Jurkat, Clone E6-1 (cell line): ENCODE results near the gene ZBTB43.

Source experiments
- DNase-seq: peaks from one replicate; pipeline ENCODE4 v3.0.0-alpha.2; 2011; ENCODE audit warnings: low read depth, low spot score
- H3K4me3 ChIP-seq: 2 replicates; pipeline ENCODE4 v1.5.1; 2011; ENCODE audit warnings: mild to moderate bottlenecking, low read length, control low read depth, moderate library complexity

ZBTB43 gene

DNA sequence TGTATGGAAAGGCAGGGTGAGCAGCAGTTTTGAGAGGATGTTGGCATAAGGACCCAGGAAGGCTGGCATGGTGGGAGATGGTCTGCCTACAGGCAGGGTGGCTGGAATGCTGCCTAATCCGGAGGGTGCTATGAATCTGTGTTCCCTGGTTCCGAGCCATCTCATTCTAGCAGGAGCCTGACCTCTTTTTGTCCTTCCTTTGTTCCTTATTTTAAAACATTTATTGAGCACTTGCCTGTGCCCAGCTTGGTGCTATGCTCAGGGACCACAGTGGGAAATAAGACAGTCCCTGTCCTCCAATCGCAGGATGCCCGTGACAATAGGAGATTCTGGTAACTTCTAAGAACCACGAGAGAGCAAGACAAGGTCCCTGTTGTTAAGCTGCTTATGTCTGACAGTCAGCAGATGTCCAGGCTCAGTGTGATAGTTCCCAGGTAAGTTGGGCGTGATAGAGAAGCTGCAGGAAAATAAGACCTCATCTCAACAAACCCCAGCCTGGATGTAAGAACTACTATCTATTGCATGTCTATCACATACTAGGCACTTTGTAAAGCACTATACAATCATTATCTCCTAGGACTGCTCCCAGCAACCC, 46.5 kb downstream of the ZBTB43 start:
- DNase-seq = no peak
- no peak overlapping the region for H3K4me3 ChIP-seq

DNA sequence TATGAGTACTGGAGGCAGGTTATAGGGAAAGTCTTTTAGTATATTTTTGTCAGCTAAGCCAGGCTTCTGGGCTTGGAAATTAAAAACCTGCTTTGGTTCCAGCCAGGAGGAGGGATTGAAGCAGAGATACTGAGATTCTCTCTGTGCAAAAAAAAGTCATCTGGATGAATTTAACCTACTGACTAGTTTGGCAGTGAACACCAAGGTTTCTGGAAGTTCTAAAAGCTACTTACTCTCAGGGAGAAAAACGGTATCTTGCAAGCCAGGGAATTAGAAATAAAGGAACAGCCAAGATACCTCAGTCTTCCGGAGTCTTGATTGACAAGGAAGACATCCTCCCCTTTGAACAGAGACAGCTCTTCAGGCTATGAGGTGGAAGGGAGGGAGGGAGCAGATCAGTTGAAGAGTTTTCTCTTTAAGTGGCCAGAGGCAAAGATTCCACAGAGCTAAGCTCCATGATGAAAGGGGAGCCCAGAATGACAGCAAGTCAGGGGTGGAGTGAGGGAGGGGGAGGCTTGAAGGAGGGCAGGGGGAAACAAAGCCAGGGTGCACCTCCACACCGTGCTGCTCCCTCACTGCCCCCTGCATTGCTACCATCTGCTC, 47.3 kb downstream of the ZBTB43 start:
- peak; percentile 28 for DNase-seq
- H3K4me3 ChIP-seq = no peak overlapping the region

DNA sequence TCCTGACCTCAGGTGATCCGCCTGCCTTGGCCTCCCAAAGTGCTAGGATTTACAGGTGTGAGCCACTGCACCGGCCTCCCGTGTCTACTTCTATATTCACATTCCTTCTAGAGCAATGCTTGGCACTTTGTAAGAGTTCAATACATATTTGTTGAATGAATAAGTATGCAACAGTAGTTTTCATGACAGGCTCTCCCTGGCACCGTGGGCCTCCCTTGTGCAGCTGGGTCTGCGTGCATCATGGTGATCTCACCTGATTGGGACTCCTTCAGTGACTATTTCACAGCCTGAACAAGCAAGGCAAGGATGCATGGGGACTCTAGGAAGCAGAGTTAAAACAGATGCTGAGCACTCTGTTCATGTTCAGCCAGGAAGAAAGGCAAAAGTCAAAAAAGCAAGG, 48.8 kb downstream of the ZBTB43 start:
- H3K4me3 ChIP-seq = no peak overlapping the region
- DNase-seq = no peak

DNA sequence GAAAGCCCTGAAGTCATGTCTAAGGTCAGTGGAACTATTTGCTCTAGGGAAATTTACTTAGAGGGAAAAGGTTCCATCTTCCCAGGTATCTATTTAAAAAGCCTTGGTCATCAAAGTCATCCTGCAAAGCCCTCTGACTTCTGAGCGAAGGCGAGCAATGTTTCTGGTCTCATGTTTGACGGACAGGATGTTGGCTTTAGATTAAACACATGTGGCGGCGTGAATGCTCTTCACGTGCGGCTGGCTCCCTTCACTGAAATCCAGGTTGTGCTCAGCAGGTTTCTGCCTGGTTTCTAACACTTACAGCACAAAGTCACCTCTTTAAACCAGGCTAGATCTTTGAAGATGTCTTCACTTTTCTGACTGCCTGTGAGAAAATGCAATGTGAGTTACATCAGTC, 49.9 kb downstream of the ZBTB43 start:
- no peak for DNase-seq
- no peak overlapping the region for H3K4me3 ChIP-seq

DNA sequence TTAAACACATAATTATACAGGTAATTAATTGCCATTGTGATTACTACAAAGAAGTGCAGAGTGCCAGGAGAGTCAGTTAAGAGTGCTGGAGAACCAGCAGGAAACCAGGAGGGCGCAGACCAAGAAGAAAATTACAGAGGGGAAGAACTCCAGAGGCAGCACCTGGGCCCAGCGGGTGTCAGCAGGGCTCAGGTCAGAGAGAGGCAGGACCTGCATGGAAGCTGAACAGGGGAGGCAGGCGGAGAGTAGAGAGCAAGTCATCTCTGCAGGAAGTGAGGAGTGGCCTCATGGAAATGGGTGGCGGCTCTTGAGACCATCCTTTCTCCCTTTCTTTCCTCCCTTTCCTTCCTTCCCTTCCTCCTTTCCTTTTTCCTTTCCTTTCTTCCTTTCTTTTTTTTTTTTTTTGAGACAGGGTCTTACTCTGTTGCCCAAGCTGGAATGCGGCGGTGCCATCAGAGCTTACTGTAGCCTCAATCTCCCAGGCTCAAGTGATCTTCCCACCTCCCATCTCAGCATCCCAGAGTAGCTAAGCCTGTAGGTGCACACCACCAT, 51.6 kb downstream of the ZBTB43 start:
- no peak for DNase-seq
- no peak overlapping the region for H3K4me3 ChIP-seq

DNA sequence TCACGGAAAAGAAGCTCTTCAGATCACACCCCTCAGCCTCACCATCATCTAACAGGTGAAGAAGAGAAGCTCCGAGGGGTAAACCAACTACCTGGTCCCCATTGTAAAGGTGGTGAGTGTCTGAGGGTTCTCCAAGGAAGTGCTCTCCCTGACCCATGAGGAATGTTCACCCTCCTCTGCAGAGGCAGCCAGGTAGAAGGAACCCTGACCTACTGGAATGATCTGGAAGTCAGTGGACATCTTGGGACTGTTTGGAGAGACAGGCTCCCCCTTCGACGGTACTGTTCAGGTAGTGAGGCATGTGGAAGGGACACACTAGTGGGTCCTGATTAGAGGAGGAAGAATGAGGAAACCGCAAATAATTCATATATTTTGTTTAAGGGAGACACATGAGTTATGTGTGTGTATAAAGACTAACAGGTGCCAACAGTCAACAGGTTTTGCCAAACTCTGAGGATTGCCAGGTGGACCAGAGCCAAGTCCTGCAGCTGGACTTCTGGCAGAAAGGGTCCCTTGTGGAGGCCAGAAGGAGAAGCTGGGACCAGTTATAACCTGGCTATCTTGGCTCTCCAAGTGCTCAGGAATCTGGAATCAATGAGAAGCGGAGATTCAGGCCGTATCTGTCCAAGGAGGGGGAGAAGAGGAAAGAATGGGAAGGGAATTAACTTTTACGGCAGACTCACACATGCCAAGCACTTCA, 52.6 kb downstream of the ZBTB43 start:
- DNase-seq = no peak
- H3K4me3 ChIP-seq = no peak overlapping the region

DNA sequence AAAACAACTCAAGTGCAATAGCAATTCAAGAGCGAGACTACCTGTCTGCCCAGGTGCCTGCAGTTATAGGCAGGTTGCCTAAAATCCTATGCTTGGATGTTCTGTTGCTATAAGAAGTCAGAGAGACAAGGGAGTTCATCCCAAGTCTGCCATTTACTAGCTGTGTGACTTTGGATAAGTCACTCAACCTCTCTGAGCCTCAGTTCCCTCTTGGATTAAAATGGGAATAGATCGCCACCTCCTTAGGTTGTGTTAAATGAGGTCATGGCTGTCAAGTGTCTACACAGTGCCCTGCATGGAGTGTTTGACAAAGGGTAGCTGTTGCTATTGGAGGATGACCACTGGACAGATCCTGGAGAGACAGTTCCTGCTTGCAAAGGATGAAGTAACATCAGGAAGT, 54.3 kb downstream of the ZBTB43 start:
- no peak overlapping the region for H3K4me3 ChIP-seq
- DNase-seq = no peak

- DNase-seq = peak; percentile 23
These were observed 55.4 kb downstream of the ZBTB43 start, which contains the start of gene ZBTB34 for GRCh38 chr9:126860077-126860756. ZBTB34 (plus strand) TSS chr9:126860639; CDS start chr9:126879400, 18,761 bp downstream.

DNA sequence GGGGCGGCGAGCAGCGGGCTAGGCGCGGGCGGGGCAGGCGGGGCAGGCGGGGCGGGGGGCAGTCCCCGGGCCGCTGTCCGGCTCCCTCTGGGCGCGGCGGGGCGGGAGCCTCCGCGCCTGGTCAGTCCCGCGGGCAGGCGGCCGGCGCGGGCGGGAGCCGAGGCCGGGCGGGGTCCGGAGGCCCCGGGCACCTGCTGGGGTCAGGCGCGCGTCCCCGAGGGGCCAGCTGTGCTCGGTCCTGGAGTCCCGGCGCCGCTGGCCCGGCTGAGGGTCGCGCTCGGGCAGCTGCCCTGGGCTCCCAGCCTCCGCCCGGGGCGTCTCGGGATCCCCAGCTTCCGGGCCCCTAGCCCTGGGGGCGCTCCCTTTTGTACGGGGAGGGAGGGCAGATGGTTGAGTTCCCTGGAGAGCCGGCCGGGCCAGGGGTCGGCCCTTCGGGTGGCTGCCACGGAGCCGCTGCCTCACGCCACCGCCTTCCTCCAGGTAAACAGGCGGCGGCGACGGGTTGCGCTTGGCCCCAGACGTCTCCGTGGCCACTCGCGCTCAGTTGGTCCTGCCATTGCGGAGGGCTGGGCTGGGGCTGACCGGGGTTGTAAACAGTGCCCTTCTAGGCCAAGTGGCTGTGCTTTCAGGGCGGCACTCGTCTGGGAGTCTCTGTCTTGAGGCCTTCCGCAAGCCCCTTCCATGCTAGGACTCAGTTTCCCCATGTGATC, 56.1 kb downstream of the ZBTB43 start:
- DNase-seq = no peak
- peak overlapping the region; percentile 72 for H3K4me3 ChIP-seq

More at GRCh38 chr9:126860077-126860756, 55.4 kb downstream of the ZBTB43 start, which contains the start of gene ZBTB34:
- peak within 1 kb of the TSS; percentile 72 for H3K4me3 ChIP-seq

GRCh38 chr9:126861707-126862103, 56.9 kb downstream of the ZBTB43 start:
- peak; percentile 39 for DNase-seq

DNA sequence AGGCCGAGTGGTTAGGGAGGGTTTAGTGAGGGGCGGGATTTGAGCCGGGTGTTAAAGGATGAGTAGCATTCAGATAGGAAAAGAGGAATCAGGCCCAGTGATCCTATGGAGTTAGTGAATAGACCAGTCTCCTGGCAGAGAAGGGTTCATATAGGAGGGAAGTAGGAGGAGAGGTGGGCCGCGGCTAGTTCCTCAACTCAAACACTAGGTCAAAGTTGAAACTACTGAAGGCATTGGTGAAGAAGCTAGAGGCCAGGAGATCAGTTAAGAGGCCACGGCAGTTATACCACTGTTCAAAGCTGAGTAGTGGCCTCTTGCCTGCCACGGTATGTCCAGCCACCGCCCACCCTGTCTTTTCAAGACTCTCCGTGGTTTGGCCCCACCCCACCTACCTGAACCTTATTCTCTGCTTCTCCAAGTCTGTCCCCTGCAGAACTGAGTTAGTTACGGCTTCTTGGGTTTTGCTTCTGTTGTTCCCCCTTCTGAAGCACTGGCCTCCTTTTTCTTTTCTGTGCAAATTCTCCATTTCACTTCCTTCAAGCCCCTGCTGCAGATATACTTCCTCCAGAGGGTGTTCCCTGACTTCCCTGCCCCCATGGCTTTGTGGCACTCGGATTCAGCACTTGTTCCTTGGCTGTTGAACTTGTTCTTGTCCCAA, 57.4 kb downstream of the ZBTB43 start:
- DNase-seq = no peak
- H3K4me3 ChIP-seq = peak overlapping the region; percentile 72

More at GRCh38 chr9:126861707-126862103, 56.9 kb downstream of the ZBTB43 start:
- peak overlapping the region; percentile 72 for H3K4me3 ChIP-seq

GRCh38 chr9:126864771-126865170, 59.9 kb downstream of the ZBTB43 start:
- H3K4me3 ChIP-seq = no peak overlapping the region
- DNase-seq = no peak

GRCh38 chr9:126869368-126869767, 64.5 kb downstream of the ZBTB43 start:
- no peak for DNase-seq
- H3K4me3 ChIP-seq = no peak overlapping the region

- no peak overlapping the region for H3K4me3 ChIP-seq
- no peak for DNase-seq
These were observed 67.7 kb downstream of the ZBTB43 start for GRCh38 chr9:126872516-126872915.

- H3K4me3 ChIP-seq = no peak overlapping the region
- DNase-seq = no peak
These were observed 69.9 kb downstream of the ZBTB43 start for GRCh38 chr9:126874546-126875314.

GRCh38 chr9:126875756-126876510, 71.1 kb downstream of the ZBTB43 start:
- no peak for DNase-seq
- H3K4me3 ChIP-seq = no peak overlapping the region

DNA sequence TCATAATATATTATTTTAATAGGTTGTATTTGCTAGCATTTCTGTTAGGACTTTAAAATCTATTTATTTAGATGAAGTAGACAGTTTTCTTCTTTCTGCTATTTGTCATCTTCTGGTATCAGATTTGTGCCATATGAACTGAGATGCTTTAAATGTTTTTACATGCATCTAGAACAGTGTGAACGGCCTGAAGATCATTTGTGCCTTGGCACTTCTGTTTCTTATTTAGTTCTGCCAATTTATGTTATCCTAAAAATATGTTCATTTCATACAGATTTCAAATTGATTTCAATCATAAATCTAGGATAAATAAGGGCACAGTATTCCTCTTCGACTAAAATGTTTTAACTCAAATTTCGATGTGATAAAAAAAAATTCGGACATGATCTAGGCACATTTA, 71.7 kb downstream of the ZBTB43 start:
- H3K4me3 ChIP-seq = no peak overlapping the region
- DNase-seq = no peak
